ENCODE data around the gene PDE11A.
"Not testable (repeated sequence)": the region's sequence is repeated elsewhere in the genome, so short reads cannot be mapped to it uniquely, and the experiment has no call there.

PDE11A gene

GRCh38 chr2:178006710-178007109, 65.9 kb downstream of the PDE11A start:
- no peak for DNase-seq

GRCh38 chr2:178005756-178006155, 66.8 kb downstream of the PDE11A start:
- no peak for DNase-seq

- no peak for DNase-seq
Measured at GRCh38 chr2:178002038-178002437, 70.5 kb downstream of the PDE11A start.

- no peak for DNase-seq
Measured at GRCh38 chr2:177998996-177999395, 73.6 kb downstream of the PDE11A start.

GRCh38 chr2:177998006-177998405, 74.6 kb downstream of the PDE11A start:
- peak; percentile 54 for DNase-seq

GRCh38 chr2:177992992-177993391, 79.6 kb downstream of the PDE11A start:
- no peak for DNase-seq

- no peak for DNase-seq
Measured at GRCh38 chr2:177989029-177989885, 83.3 kb downstream of the PDE11A start.

- DNase-seq, result no peak
Measured at GRCh38 chr2:177984749-177985148, 87.8 kb downstream of the PDE11A start.

GRCh38 chr2:177983183-177983788, 89.3 kb downstream of the PDE11A start:
- peak; percentile 56 for DNase-seq

- DNase-seq, result peak; percentile 52
Measured at GRCh38 chr2:177972782-177973181, 99.8 kb downstream of the PDE11A start.

- DNase-seq, result no peak
Measured at GRCh38 chr2:177972123-177972522, 100.5 kb downstream of the PDE11A start.

GRCh38 chr2:177970670-177971454, 101.7 kb downstream of the PDE11A start:
- DNase-seq, result no peak

GRCh38 chr2:177964892-177965291, 107.7 kb downstream of the PDE11A start:
- DNase-seq, result no peak

GRCh38 chr2:177952151-177952550, 120.4 kb downstream of the PDE11A start:
- no peak for DNase-seq

GRCh38 chr2:177947598-177947997, 125.0 kb downstream of the PDE11A start:
- DNase-seq, result not testable (repeated sequence)

- DNase-seq, result not testable (repeated sequence)
Measured at GRCh38 chr2:177944530-177944929, 128.0 kb downstream of the PDE11A start.

GRCh38 chr2:177942731-177943130, 129.8 kb downstream of the PDE11A start:
- no peak for DNase-seq

GRCh38 chr2:177939211-177939610, 133.4 kb downstream of the PDE11A start:
- no peak for DNase-seq

- DNase-seq, result no peak
Measured at GRCh38 chr2:177930916-177931315, 141.7 kb downstream of the PDE11A start.

GRCh38 chr2:177929662-177930522, 142.7 kb downstream of the PDE11A start:
- DNase-seq, result no peak

- DNase-seq, result no peak
Measured at GRCh38 chr2:177923323-177923722, 149.3 kb downstream of the PDE11A start.

GRCh38 chr2:177921726-177922125, 150.9 kb downstream of the PDE11A start:
- no peak for DNase-seq

GRCh38 chr2:177917169-177917568, 155.4 kb downstream of the PDE11A start:
- DNase-seq, result no peak
